GM23338 (cell line): Measurements from ENCODE around the gene MAP1LC3B. TPM values are rescaled to one million over a fixed set of nuclear protein-coding genes. Genes with fewer than 3 reads are reported as not detected.

Experiments used
- ATAC-seq: fragments of 200-7000 bp; cut with Tn5 transposase; 3 replicates; pipeline ENCODE4 v1.9.1; 2020
- DNase-seq: peaks from one replicate; pipeline ENCODE4 v3.0.0-alpha.2; 2015; ENCODE audit warnings: low spot score
- H2AFZ ChIP-seq: fragments of 200-600 bp; sonication (generic); 2 replicates; pipeline ENCODE4 v1.8.0; 2016; ENCODE audit warnings: antibody characterized with exemption, mild to moderate bottlenecking, moderate library complexity
- H3F3A ChIP-seq: fragments of 200-600 bp; sonication (generic); replicated peaks from 2 replicates; pipeline ENCODE4 v1.8.0; 2017; ENCODE audit warnings: antibody characterized with exemption, mixed run types, low read depth
- H3K27ac ChIP-seq: fragments of 200-600 bp; sonication (generic); 2 replicates; pipeline ENCODE4 v1.6.1; 2016; ENCODE audit warnings: low read depth
- H3K27me3 ChIP-seq: fragments of 200-600 bp; sonication (generic); 2 replicates; pipeline ENCODE4 v1.8.0; 2016; ENCODE audit warnings: mild to moderate bottlenecking, mixed run types, moderate library complexity; ENCODE audit not compliant: insufficient read depth
- H3K36me3 ChIP-seq: fragments of 200-600 bp; sonication (generic); 2 replicates; pipeline ENCODE4 v1.8.0; 2016; ENCODE audit warnings: mild to moderate bottlenecking; ENCODE audit not compliant: insufficient read depth
- H3K4me1 ChIP-seq: fragments of 200-600 bp; sonication (generic); 2 replicates; pipeline ENCODE4 v1.8.0; 2016; ENCODE audit warnings: mild to moderate bottlenecking, moderate library complexity; ENCODE audit not compliant: insufficient read depth
- H3K4me2 ChIP-seq: fragments of 200-600 bp; sonication (generic); 2 replicates; pipeline ENCODE4 v1.7.1; 2017; ENCODE audit warnings: mixed run types
- H3K4me3 ChIP-seq: fragments of 200-600 bp; sonication (generic); 2 replicates; pipeline ENCODE4 v1.6.1; 2016; ENCODE audit warnings: mixed run types
- H3K79me2 ChIP-seq: fragments of 200-600 bp; sonication (generic); replicated peaks from 2 replicates; pipeline ENCODE4 v1.8.0; 2017; ENCODE audit warnings: mild to moderate bottlenecking; ENCODE audit not compliant: insufficient read depth
- H3K9me2 ChIP-seq: fragments of 200-600 bp; sonication (generic); 2 replicates; pipeline ENCODE4 v1.8.0; 2017; ENCODE audit not compliant: insufficient read depth
- H4K20me1 ChIP-seq: fragments of 200-600 bp; sonication (generic); replicated peaks from 2 replicates; pipeline ENCODE4 v1.8.0; 2017; ENCODE audit warnings: mild to moderate bottlenecking; ENCODE audit not compliant: insufficient read depth
- H3K27ac Mint-ChIP-seq: 2 replicates; pipeline ENCODE4 v1.8.0; 2020; ENCODE audit warnings: inconsistent platforms, mild to moderate bottlenecking, moderate library complexity, mixed read lengths
- H3K27me3 Mint-ChIP-seq: 3 replicates; pipeline ENCODE4 v1.8.0; 2022; ENCODE audit warnings: low read depth, mild to moderate bottlenecking, moderate library complexity, mixed read lengths, inconsistent platforms; ENCODE audit not compliant: insufficient read depth, poor library complexity
- H3K36me3 Mint-ChIP-seq: 3 replicates; pipeline ENCODE4 v1.8.0; 2021; ENCODE audit warnings: low read depth, mild to moderate bottlenecking, inconsistent platforms, moderate library complexity, mixed read lengths
- H3K4me1 Mint-ChIP-seq: 3 replicates; pipeline ENCODE4 v1.8.0; 2020; ENCODE audit warnings: mild to moderate bottlenecking, inconsistent platforms, mixed read lengths
- H3K4me3 Mint-ChIP-seq: 3 replicates; pipeline ENCODE4 v1.8.0; 2021; ENCODE audit warnings: moderate library complexity, mild to moderate bottlenecking, inconsistent platforms, mixed read lengths
- H3K9me3 Mint-ChIP-seq: 3 replicates; pipeline ENCODE4 v1.8.0; 2020; ENCODE audit warnings: moderate library complexity, mild to moderate bottlenecking, inconsistent platforms, mixed read lengths
- CREB1 ChIP-seq: fragments of 250-450 bp; sonication (Bioruptor Pico); IDR thresholded peaks from 2 replicates; pipeline ENCODE4 v1.5.0; 2020; ENCODE audit warnings: low read depth, mild to moderate bottlenecking, moderate library complexity
- CTCF ChIP-seq, 2 experiments: fragments of 200-600 bp in 1 of 2; sonication (generic) in 1 of 2; conservative IDR thresholded peaks; 2 replicates each; pipeline versions ENCODE4 v1.5.1 to v1.6.1; 2016 to 2017; ENCODE audit warnings: antibody characterized with exemption in 2 of 2, low read depth in 2 of 2, mild to moderate bottlenecking in 2 of 2, moderate library complexity in 1 of 2
- REST ChIP-seq: IDR thresholded peaks from one replicate; pipeline ENCODE4 v1.6.1; 2018; ENCODE audit warnings: antibody characterized with exemption; ENCODE audit not compliant: unreplicated experiment
- STAT1 ChIP-seq: IDR thresholded peaks from one replicate; pipeline ENCODE4 v1.6.1; 2016; ENCODE audit warnings: antibody characterized with exemption; ENCODE audit not compliant: unreplicated experiment
- ZNF114 ChIP-seq: fragments of 250-450 bp; sonication (Bioruptor Pico); IDR thresholded peaks from 2 replicates; pipeline ENCODE4 v1.5.0; 2020; ENCODE audit warnings: mild to moderate bottlenecking, moderate library complexity
- polyA plus RNA-seq: library from polyadenylated mRNA; unstranded; fragments of >200 nt; fragmentation: Nextera tagmentation; extraction: Ambion mirVana; gene quantifications from 2 replicates; pipeline ENCODE4 v1.2.1, GENCODE V29; 2016
- total RNA-seq: library from RNA; depleted of rRNA; stranded (reverse); fragments of >200 nt; shearing (Covaris generic); gene quantifications from 2 replicates; pipeline ENCODE4 v1.2.3, GENCODE V29; 2014

Gene MAP1LC3B
- total and polyA plus RNA-seq, 2 experiments from 2014 or later: 35.9 to 80.2 TPM

GRCh38 chr16:87346517-87347060, 45.5 kb upstream of the MAP1LC3B start:
- no peaks in the 10 kb centered on the region; the same call in 2 of the 3 replicates for H3K9me3 Mint-ChIP-seq
- H3K27ac Mint-ChIP-seq: no peak overlapping the region; the same call in 1 of the 2 replicates
- peaks cover 15% of the 10 kb centered on the region for H3K36me3 Mint-ChIP-seq
- no peaks in the 10 kb centered on the region for H3K27me3 ChIP-seq
- no peak for TF ChIP-seq STAT1
- no peak for TF ChIP-seq REST
- no peak for TF ChIP-seq ZNF114
- no peak overlapping the region for H3K4me3 Mint-ChIP-seq
- H2AFZ ChIP-seq: no peak overlapping the region
- DNase-seq (no peak), ATAC-seq (no peak)
- H3K9me2 ChIP-seq: no peaks in the 10 kb centered on the region
- peaks cover 3% of the 10 kb centered on the region; the same call in 1 of the 2 replicates for H4K20me1 ChIP-seq
- peaks cover 15% of the 10 kb centered on the region for H3K4me1 Mint-ChIP-seq
- H3K36me3 ChIP-seq: no peaks in the 10 kb centered on the region; the same call in 1 of the 2 replicates
- no peak overlapping the region for H3K27ac ChIP-seq
- H3K4me3 ChIP-seq: no peak overlapping the region
- peaks cover 4% of the 10 kb centered on the region; the same call in 1 of the 2 replicates for H3K79me2 ChIP-seq
- H3K27me3 Mint-ChIP-seq: peaks cover 12% of the 10 kb centered on the region
- no peak overlapping the region for H3K4me2 ChIP-seq
- no peaks in the 10 kb centered on the region for H3F3A ChIP-seq
- H3K4me1 ChIP-seq: no peaks in the 10 kb centered on the region

GRCh38 chr16:87347932-87348615, 44.1 kb upstream of the MAP1LC3B start:
- DNase-seq: peak; percentile 34
- H3K4me3 ChIP-seq: no peak overlapping the region
- H3F3A ChIP-seq: no peaks in the 10 kb centered on the region
- Mint-ChIP-seq H3K4me1 (peaks cover 15% of the 10 kb centered on the region), H3K9me3 (no peaks in the 10 kb centered on the region; the same call in 2 of the 3 replicates), H3K36me3 (peaks cover 8% of the 10 kb centered on the region), H3K4me3 (no peak overlapping the region), H3K27ac (no peak overlapping the region), H3K27me3 (peaks cover 14% of the 10 kb centered on the region)
- TF ChIP-seq CTCF (conservative IDR thresholded peaks at IDR 0.05; ENCODE audit: low read depth in 2 of 2): peak; percentile 32 to 40; a peak in 3 of 4 replicates
- TF ChIP-seq CREB1 (CRISPR knock-in tag): no peak
- H3K36me3 ChIP-seq: no peaks in the 10 kb centered on the region; the same call in 1 of the 2 replicates
- H3K9me2 ChIP-seq: no peaks in the 10 kb centered on the region
- H3K4me2 ChIP-seq: no peak overlapping the region
- H3K27me3 ChIP-seq: no peaks in the 10 kb centered on the region
- peaks cover 11% of the 10 kb centered on the region; the same call in 1 of the 2 replicates for H4K20me1 ChIP-seq
- H3K79me2 ChIP-seq: peaks cover 12% of the 10 kb centered on the region; the same call in 1 of the 2 replicates
- H3K4me1 ChIP-seq: no peaks in the 10 kb centered on the region
- no peak overlapping the region for H3K27ac ChIP-seq
- ATAC-seq: peak; percentile 45
- H2AFZ ChIP-seq: no peak overlapping the region
